HG02588 (cell line): Measurements from ENCODE around the gene CNTN4.

ENCODE experiments used
- ATAC-seq: cut with Tn5 transposase; IDR thresholded peaks from one replicate; pipeline ENCODE4 v1.9.1; 2021; ENCODE audit warnings: mild to moderate bottlenecking, moderate library complexity; ENCODE audit not compliant: unreplicated experiment

Gene CNTN4

GRCh38 chr3:2578560-2578959 lies 479.9 kb downstream of the CNTN4 start:
- no peak for ATAC-seq

GRCh38 chr3:2579206-2579605 lies 480.5 kb downstream of the CNTN4 start:
- no peak for ATAC-seq

GRCh38 chr3:2583046-2583445 lies 484.4 kb downstream of the CNTN4 start:
- no peak for ATAC-seq

GRCh38 chr3:2589336-2589969 lies 490.8 kb downstream of the CNTN4 start:
- ATAC-seq, result no peak

GRCh38 chr3:2595486-2595885 lies 496.8 kb downstream of the CNTN4 start:
- no peak for ATAC-seq

- no peak for ATAC-seq
Observed at GRCh38 chr3:2597615-2598014, 498.9 kb downstream of the CNTN4 start.

- no peak for ATAC-seq
Observed at GRCh38 chr3:2599471-2599870, 500.8 kb downstream of the CNTN4 start.

GRCh38 chr3:2603692-2604289 lies 505.1 kb downstream of the CNTN4 start:
- no peak for ATAC-seq

- ATAC-seq, result no peak
Observed at GRCh38 chr3:2614578-2614977, 515.9 kb downstream of the CNTN4 start.

- no peak for ATAC-seq
Observed at GRCh38 chr3:2615080-2615479, 516.4 kb downstream of the CNTN4 start.

- ATAC-seq, result no peak
Observed at GRCh38 chr3:2623436-2623835, 524.8 kb downstream of the CNTN4 start.

GRCh38 chr3:2628117-2628516 lies 529.5 kb downstream of the CNTN4 start:
- no peak for ATAC-seq

GRCh38 chr3:2635511-2635910 lies 536.8 kb downstream of the CNTN4 start:
- no peak for ATAC-seq

GRCh38 chr3:2643606-2644005 lies 544.9 kb downstream of the CNTN4 start:
- no peak for ATAC-seq

GRCh38 chr3:2645001-2645400 lies 546.3 kb downstream of the CNTN4 start:
- no peak for ATAC-seq

- ATAC-seq, result no peak
Observed at GRCh38 chr3:2650746-2651145, 552.1 kb downstream of the CNTN4 start.

GRCh38 chr3:2652386-2652785 lies 553.7 kb downstream of the CNTN4 start:
- no peak for ATAC-seq

GRCh38 chr3:2653706-2654105 lies 555.0 kb downstream of the CNTN4 start:
- ATAC-seq, result no peak

GRCh38 chr3:2655229-2655701 lies 556.6 kb downstream of the CNTN4 start:
- no peak for ATAC-seq

- ATAC-seq, result no peak
Observed at GRCh38 chr3:2656806-2657777, 558.4 kb downstream of the CNTN4 start.

- ATAC-seq, result no peak
Observed at GRCh38 chr3:2657971-2658370, 559.3 kb downstream of the CNTN4 start.

- ATAC-seq, result no peak
Observed at GRCh38 chr3:2659896-2660295, 561.2 kb downstream of the CNTN4 start.
